Ectodermal cell (in vitro differentiated cells): ENCODE results near the gene STRN3.
"Not testable (repeated sequence)": the region's sequence is repeated elsewhere in the genome, so short reads cannot be mapped to it uniquely, and the experiment has no call there.

Source experiments
- H3K27ac ChIP-seq: 2 replicates; pipeline ENCODE4 v1.7.0; 2013; ENCODE audit warnings: mild to moderate bottlenecking, low read depth, low read length; ENCODE audit not compliant: insufficient read depth, poor library complexity, severe bottlenecking
- H3K27me3 ChIP-seq: 2 replicates; pipeline ENCODE4 v1.7.0; 2013; ENCODE audit warnings: mild to moderate bottlenecking, low read length; ENCODE audit not compliant: insufficient read depth, control insufficient read depth, poor library complexity, severe bottlenecking
- H3K36me3 ChIP-seq: one replicate; pipeline ENCODE4 v1.7.0; 2013; ENCODE audit warnings: low read length; ENCODE audit not compliant: control insufficient read depth, insufficient read depth
- H3K4me1 ChIP-seq: one replicate; pipeline ENCODE4 v1.7.0; 2013; ENCODE audit warnings: low read length; ENCODE audit not compliant: control insufficient read depth, insufficient read depth
- H3K4me3 ChIP-seq: 2 replicates; pipeline ENCODE4 v1.7.0; 2013; ENCODE audit warnings: low read depth, low read length, control low read depth; ENCODE audit not compliant: insufficient read depth
- H3K9me3 ChIP-seq: 2 replicates; pipeline ENCODE4 v1.7.0; 2013; ENCODE audit warnings: mild to moderate bottlenecking, low read length, moderate library complexity; ENCODE audit not compliant: control insufficient read depth
- WGBS, 2 experiments: methylation state at CpG; one replicate each; pipeline ENCODE4 v1.1.7; 2013; ENCODE audit warnings: missing lambda C conversion rate in 2 of 2; 5-methylcytosine and 5-hydroxymethylcytosine counted together

The STRN3 gene

DNA sequence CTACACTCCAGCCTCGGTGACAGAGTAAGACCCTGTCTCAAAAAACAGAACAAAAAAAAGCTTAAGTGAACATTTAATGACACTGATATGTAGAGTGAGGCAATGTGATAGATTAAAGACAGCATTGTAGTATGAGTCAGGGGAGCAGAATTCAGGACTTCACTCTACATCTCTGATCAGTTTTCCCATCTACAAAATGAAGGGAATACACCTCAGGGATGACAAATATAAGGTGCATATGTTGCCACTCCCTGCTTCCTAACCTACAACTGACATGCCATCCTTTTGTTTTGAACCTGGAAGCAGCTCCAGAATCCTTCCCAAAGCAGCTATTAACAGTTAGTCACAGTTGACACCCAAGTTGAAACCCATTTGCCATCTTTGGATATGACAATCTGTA, 30.9 kb upstream of the STRN3 start:
- Histone ChIP-seq H3K4me3 (no peak overlapping the region), H3K4me1 (peaks cover 10% of the 10 kb centered on the region), H3K27me3 (no peaks in the 10 kb centered on the region), H3K9me3 (no peaks in the 10 kb centered on the region), H3K27ac (no peak overlapping the region), H3K36me3 (no peaks in the 10 kb centered on the region)
- WGBS, 2 experiments = 96 to 100% methylated on average over 1 of the region's 1 CpG

DNA sequence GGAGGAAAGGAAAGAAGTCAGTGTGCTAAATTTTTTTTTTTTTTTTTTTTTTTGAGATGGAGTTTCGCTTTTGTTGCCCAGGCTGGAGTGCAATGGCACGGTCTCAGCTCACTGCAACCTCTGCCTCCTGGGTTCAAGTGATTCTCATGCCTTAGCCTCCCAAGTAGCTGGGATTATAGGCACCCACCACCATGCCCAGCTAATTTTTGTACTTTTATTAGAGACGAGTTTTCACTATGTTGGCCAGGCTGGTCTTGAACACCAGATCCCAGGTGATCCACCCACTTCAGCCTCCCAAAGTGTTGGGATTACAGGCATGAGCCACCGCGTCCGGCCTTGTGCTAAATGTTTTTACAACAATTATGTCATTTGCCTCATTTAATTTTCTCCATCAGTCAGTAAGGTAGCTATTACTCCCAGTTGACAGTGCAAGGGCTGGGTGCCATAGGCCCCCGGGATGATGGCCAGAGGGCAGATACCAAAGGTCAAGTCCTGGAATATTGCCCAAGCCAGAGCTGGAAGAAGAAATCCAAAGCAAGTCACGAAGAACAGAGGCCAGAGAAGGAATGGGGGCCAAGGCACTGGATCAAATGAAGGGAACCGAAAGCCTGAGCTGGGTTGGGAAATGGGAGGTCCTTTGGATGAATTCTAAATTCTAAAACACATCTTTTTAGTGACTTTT, 26.9 kb upstream of the STRN3 start:
- H3K9me3 ChIP-seq, H3K27me3 ChIP-seq, H3K4me3 ChIP-seq, H3K27ac ChIP-seq, H3K36me3 ChIP-seq, H3K4me1 ChIP-seq: not testable (repeated sequence)
- WGBS, 2 experiments = 92 to 96% methylated on average over 8 to 9 of the region's 9 CpGs

DNA sequence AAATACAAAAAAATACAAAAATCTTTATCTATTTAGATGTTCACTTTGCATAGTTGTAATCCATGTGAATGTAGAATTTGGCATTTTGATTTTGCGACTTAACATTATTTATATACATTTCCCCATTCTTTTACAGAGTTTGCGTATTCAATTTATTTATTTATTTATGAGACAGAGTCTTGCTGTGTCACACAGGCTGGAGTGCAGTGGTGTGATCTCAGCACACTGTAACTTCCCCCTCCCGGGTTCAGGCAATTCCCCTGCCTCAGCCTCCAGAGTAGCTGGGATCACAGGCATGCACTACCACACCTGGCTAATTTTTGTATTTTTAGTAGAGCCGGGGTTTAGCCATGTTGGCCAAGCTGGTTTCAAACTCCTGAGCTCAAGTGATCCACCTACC, 25.3 kb upstream of the STRN3 start:
- Histone ChIP-seq H3K27me3 (no peaks in the 10 kb centered on the region), H3K36me3 (no peaks in the 10 kb centered on the region)
- WGBS, 2 experiments = 96% methylated on average over 3 of the region's 4 CpGs

DNA sequence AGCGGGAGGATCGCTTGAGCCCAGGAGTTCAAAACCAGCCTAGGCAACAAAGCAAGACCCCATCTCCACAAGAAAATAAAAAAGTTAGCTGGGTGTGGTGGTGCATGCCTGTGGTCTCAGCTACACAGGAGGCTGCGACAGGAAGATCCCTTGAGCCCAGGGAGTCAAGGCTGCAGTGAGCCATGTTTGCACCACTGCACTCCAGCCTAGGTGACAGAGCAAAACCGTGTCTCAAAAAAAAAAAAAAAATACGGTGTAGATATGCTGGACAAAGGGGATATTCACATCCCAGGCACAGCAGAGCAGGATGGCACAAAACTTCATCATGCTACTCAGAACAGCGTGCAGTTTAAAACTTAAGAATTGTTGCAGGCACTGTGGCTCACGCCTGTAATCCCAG, 24.8 kb upstream of the STRN3 start:
- H3K9me3 ChIP-seq = no peaks in the 10 kb centered on the region
- no peak overlapping the region for H3K27ac ChIP-seq
- no peaks in the 10 kb centered on the region for H3K36me3 ChIP-seq
- H3K4me1 ChIP-seq = no peaks in the 10 kb centered on the region
- no peaks in the 10 kb centered on the region for H3K27me3 ChIP-seq
- H3K4me3 ChIP-seq = no peak overlapping the region
- WGBS, 2 experiments = 89 to 94% methylated on average over 7 of the region's 7 CpGs

More for the DNA sequence above, 25.3 kb upstream of the STRN3 start:
- Histone ChIP-seq H3K4me3 (no peak overlapping the region), H3K4me1 (no peaks in the 10 kb centered on the region), H3K27ac (no peak overlapping the region), H3K9me3 (no peaks in the 10 kb centered on the region)

DNA sequence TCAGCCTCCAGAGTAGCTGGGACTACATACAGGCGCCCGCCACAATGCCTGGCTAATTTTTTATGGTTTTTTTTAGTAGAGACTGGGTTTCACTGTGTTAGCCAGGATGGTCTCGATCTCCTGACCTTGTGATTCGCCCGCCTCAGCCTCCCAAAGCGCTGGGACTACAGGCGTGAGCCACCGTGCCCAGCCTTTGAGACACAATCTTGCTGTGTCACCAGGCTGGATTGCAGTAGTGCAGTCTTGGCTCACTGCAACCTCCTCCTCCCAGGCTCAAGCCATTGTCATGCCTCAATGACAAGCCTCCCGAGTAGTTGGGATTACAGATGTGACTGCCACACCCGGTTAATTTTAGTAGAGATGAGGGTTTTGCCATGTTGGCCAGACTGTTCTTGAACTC, 21.3 kb upstream of the STRN3 start:
- Histone ChIP-seq H3K4me3 (no peak overlapping the region), H3K27ac (no peak overlapping the region), H3K9me3 (no peaks in the 10 kb centered on the region), H3K36me3 (no peaks in the 10 kb centered on the region), H3K4me1 (no peaks in the 10 kb centered on the region), H3K27me3 (no peaks in the 10 kb centered on the region)
- 93 to 94% methylated on average over 10 of the region's 10 CpGs for WGBS, 2 experiments

DNA sequence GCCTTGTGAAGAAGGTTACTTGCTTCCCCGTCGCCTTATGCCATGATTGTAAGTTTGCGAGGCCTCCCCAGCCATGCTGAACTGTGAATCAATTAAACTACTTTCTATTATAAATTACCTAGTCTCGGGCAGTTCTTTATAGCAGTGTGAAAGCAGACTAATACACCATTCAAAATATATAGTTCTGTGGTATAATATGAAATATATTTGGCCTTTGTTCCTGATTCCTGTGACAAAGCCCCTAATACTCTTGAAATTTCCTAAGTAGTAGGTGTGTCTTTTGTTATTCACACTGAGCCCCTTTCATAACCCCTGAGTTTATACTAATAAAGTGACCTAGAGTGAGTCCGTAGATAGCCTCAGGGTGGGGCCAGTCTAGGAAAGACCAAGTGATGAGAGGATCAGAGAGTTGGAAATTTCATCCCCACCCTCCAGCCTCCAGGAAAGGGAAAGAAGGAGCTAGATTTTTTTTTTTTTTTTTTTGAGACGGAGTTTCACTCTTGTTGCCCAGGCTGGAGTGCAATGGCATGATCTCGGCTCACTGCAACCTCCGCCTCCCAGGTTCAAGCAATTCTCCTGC, 19.4 kb upstream of the STRN3 start:
- no peaks in the 10 kb centered on the region for H3K9me3 ChIP-seq
- H3K27me3 ChIP-seq = no peaks in the 10 kb centered on the region
- H3K4me3 ChIP-seq = no peak overlapping the region
- no peaks in the 10 kb centered on the region for H3K36me3 ChIP-seq
- WGBS, 2 experiments = 84 to 96% methylated on average over 4 to 7 of the region's 8 CpGs
- no peaks in the 10 kb centered on the region for H3K4me1 ChIP-seq
- H3K27ac ChIP-seq = no peak overlapping the region

DNA sequence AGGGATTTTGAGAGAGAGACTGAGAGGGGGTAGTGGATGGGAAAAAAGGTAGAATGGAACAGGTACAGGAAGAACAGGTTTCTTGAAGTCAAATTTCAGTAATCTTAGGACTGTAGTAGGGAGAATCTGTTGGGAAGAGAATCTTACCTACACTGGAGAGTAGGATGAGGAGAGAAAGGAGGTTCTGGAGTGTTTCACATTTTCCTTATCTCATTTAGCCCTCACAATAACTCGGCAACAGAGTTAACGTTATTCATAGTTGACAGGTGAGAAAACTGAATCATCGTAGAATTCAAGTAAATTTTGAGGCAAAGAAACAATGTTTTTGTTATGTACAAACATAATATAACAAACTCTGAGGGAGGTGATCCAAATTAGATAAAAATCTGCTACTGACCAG, 17.2 kb upstream of the STRN3 start:
- Histone ChIP-seq H3K4me3 (no peak overlapping the region), H3K9me3 (no peaks in the 10 kb centered on the region), H3K4me1 (no peaks in the 10 kb centered on the region), H3K27ac (no peak overlapping the region), H3K27me3 (no peaks in the 10 kb centered on the region), H3K36me3 (no peaks in the 10 kb centered on the region)
- 90 to 100% methylated on average over 1 to 2 of the region's 3 CpGs for WGBS, 2 experiments

DNA sequence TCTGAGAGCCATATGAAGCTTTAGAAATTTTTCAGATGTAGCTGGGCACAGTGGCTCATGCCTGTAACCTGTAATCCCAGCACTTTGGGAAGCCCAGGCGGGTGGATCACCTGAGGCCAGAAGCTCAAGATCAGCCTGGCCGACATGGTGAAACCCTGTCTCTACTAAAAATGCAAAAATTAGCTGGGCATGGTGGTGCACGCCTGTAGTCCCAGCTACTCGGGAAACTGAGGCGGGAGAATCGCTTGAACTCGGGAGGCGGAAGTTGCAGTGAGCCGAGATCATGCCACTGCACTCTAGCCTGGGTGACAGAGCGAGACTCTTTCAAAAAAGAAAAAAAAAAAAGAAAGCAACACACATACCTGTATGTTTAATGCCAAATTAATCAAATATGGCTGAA, 16.7 kb upstream of the STRN3 start:
- not testable (repeated sequence) for H3K27ac ChIP-seq, H3K27me3 ChIP-seq, H3K9me3 ChIP-seq, H3K36me3 ChIP-seq, H3K4me3 ChIP-seq, H3K4me1 ChIP-seq
- WGBS, 2 experiments = 79 to 80% methylated on average over 8 to 9 of the region's 10 CpGs

DNA sequence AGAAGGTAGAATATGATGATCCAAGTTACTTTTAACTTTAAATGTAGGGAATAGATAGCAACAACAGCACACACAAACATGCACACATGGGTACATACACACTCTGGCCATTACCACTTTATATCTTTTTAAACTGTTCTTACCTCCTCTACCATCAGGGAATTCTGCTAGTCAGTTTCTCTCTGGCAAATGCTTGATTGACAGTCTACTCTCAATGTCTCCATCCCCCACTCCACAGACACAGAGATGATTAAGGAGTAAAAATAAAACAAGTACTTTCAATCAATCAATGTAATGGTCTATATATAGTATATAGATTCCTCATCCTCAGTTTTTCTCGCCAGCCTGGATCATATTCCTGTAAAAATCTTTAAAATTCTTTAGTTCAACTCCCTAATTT, 16.1 kb upstream of the STRN3 start:
- no peaks in the 10 kb centered on the region for H3K9me3 ChIP-seq
- no peaks in the 10 kb centered on the region for H3K27me3 ChIP-seq
- H3K36me3 ChIP-seq = no peaks in the 10 kb centered on the region
- H3K4me3 ChIP-seq = no peak overlapping the region
- H3K27ac ChIP-seq = no peak overlapping the region
- WGBS, 2 experiments = 83% methylated on average over 1 of the region's 1 CpG; no CpG with 5 or more reads in 1 of the 2 experiments
- H3K4me1 ChIP-seq = no peaks in the 10 kb centered on the region

DNA sequence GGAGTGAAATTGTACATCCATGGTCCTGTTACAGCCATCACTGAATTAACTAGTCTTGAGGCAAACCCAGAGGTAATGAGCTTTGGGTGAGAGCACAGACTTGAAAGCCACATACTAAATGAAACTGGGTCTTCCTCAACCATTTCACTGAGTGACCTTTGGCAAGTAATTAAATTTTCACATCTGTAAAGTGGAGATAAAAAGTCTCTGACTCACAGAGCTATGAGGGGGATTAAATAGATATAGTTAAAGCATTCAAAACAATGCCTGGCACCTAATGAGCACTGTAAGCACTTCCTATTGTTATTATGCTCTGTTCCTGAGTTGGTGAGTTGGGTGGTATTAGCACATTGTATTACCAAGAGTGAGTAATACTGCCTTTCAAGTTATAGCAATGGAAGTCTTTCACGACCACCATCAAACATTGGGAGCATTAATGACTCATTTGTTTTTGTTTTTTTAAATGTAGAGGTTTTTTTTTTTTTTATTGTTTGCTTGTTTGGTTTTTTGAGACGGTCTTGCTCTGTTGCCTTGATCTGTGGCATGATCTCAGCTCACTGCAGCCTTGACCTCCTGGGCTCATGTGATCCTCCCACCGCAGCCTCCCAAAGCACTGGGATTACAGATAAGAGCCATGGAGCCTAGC, 12.5 kb upstream of the STRN3 start:
- Histone ChIP-seq H3K4me1 (no peaks in the 10 kb centered on the region), H3K4me3 (no peak overlapping the region), H3K36me3 (no peaks in the 10 kb centered on the region), H3K27me3 (no peaks in the 10 kb centered on the region), H3K27ac (no peak overlapping the region), H3K9me3 (no peaks in the 10 kb centered on the region)
- WGBS, 2 experiments = 58 to 88% methylated on average over 2 to 3 of the region's 3 CpGs
